Stimulated activated naive B cell treated with anti-CD40 and anti-IgM and Interleukin-4, amounts not matched to agents 10 μg/mL and 1 μg/mL and 100 μg/mL, for 72 hours (primary cell): ENCODE data around the gene ATP7B.
"Not testable (repeated sequence)": the region's sequence is repeated elsewhere in the genome, so short reads cannot be mapped to it uniquely, and the experiment has no call there.

Experiments used
- ATAC-seq, 2 donors: fragments of 150-1000 bp; cut with Tn5 transposase; replicated peaks; 2 replicates each; pipeline ENCODE4 v1.10.0; 2021; ENCODE audit warnings: moderate library complexity in 1 of 2
- DNase-seq: peaks from one replicate; pipeline ENCODE4 v3.0.0; 2021
- H3K27ac Mint-ChIP-seq: one replicate; pipeline ENCODE4 v1.8.0; 2022; ENCODE audit warnings: mild to moderate bottlenecking, mixed read lengths
- H3K27me3 Mint-ChIP-seq, 2 donors: one replicate each; pipeline ENCODE4 v1.8.0; 2022; ENCODE audit warnings: mixed read lengths in 2 of 2
- H3K36me3 Mint-ChIP-seq, 2 donors: one replicate each; pipeline ENCODE4 v1.8.0; 2022; ENCODE audit warnings: mixed read lengths in 2 of 2, mild to moderate bottlenecking in 1 of 2
- H3K4me1 Mint-ChIP-seq, 2 donors: one replicate each; pipeline ENCODE4 v1.8.0; 2022; ENCODE audit warnings: mixed read lengths in 2 of 2, mild to moderate bottlenecking in 1 of 2
- H3K4me3 Mint-ChIP-seq, 2 donors: one replicate each; pipeline ENCODE4 v1.8.0; 2022; ENCODE audit warnings: mild to moderate bottlenecking in 2 of 2, mixed read lengths in 2 of 2, moderate library complexity in 1 of 2
- H3K9me3 Mint-ChIP-seq, 2 donors: one replicate each; pipeline ENCODE4 v1.8.0; 2022; ENCODE audit warnings: mixed read lengths in 2 of 2, mild to moderate bottlenecking in 1 of 2

The ATP7B gene

GRCh38 chr13:51921790-51922740, 89.2 kb downstream of the ATP7B start:
- DNase-seq (no peak), ATAC-seq (peak in 1 of 2 donors; percentile 43)
- H3K9me3 Mint-ChIP-seq = no peaks in the 10 kb centered on the region
- no peak overlapping the region for H3K4me3 Mint-ChIP-seq
- H3K27me3 Mint-ChIP-seq = peaks cover 22 to 28% of the 10 kb centered on the region in 2 donors
- H3K4me1 Mint-ChIP-seq = peaks cover 5 to 17% of the 10 kb centered on the region in 2 donors
- no peak overlapping the region for H3K27ac Mint-ChIP-seq
- no peaks in the 10 kb centered on the region for H3K36me3 Mint-ChIP-seq

DNA sequence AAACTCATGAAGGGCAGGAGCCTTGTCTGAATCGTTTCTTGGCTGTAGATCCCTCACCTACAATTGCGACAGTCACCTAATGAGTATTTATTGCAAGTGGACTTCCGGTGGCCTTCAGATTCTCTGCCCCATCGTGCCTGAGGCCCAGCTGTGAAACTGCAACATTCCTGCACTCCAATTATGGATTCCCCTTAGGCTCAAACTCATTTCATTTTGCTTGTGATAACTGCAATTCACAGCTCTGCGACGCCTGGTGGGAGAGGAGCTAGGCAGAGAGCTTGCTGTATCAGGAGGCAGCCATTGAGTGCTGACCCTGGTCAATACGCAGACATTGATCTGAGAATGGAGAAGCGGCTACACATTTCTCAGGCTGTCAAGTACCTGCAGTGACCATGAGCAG, 90.5 kb downstream of the ATP7B start:
- DNase-seq = no peak
- H3K9me3 Mint-ChIP-seq = no peaks in the 10 kb centered on the region
- no peak for ATAC-seq
- no peak overlapping the region for H3K4me3 Mint-ChIP-seq
- no peak overlapping the region for H3K27ac Mint-ChIP-seq
- H3K27me3 Mint-ChIP-seq = peaks cover 20 to 27% of the 10 kb centered on the region in 2 donors
- peaks cover 5 to 17% of the 10 kb centered on the region in 2 donors for H3K4me1 Mint-ChIP-seq
- H3K36me3 Mint-ChIP-seq = no peaks in the 10 kb centered on the region

DNA sequence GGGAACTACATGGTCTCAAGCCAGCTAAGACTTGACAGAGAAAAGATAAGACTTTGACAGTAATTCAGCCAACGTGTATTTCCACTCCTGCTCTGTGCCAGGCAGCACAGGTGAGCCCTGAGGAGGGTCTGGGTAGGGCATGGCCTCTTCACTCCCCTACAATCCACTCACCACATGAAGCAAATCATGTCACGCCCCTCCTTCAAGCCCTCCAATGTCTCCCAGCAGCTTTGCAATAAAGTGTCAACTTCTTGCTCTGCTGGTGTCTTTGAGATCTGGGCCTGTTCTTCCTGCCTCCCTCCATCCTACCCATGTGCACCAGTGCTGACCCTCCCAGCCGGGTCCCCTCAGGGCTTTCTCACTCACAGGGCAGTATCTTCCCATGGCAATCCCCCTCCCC, 91.0 kb downstream of the ATP7B start:
- Mint-ChIP-seq H3K36me3 (no peaks in the 10 kb centered on the region), H3K27ac (no peak overlapping the region), H3K4me3 (no peak overlapping the region), H3K9me3 (no peaks in the 10 kb centered on the region), H3K27me3 (peaks cover 15 to 22% of the 10 kb centered on the region in 2 donors), H3K4me1 (peaks cover 5 to 17% of the 10 kb centered on the region in 2 donors)
- DNase-seq (no peak), ATAC-seq (no peak)

DNA sequence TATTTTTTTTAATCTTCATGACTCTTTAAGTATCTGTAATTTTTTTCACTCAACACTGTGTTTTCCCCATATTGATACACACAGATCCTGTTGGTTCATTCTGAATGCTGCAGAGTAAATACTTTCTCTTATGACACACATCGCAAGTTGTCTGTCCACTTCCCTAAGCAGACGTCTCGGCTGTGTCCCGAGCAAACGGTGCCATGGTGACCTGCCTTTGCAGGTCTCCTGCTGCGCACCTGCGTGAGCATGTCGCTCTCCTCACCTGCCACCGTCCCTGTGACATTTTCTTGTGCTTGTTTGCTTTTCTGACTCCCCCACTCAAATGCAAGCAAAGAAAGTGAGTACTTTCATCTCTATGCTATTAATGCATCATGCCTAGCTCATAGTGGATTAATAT, 91.7 kb downstream of the ATP7B start:
- Mint-ChIP-seq H3K36me3 (no peaks in the 10 kb centered on the region), H3K9me3 (no peaks in the 10 kb centered on the region), H3K27me3 (peaks cover 11 to 19% of the 10 kb centered on the region in 2 donors), H3K4me1 (peaks cover 5 to 17% of the 10 kb centered on the region in 2 donors), H3K4me3 (no peak overlapping the region), H3K27ac (no peak overlapping the region)
- ATAC-seq (no peak), DNase-seq (no peak)

GRCh38 chr13:51916962-51917361, 94.3 kb downstream of the ATP7B start:
- Mint-ChIP-seq H3K4me3 (no peak overlapping the region), H3K27me3 (peaks cover 6 to 17% of the 10 kb centered on the region in 2 donors), H3K27ac (no peak overlapping the region), H3K9me3 (no peaks in the 10 kb centered on the region), H3K36me3 (no peaks in the 10 kb centered on the region), H3K4me1 (peaks cover 0 to 6% of the 10 kb centered on the region in 2 donors)
- no peak for DNase-seq
- ATAC-seq = no peak

- no peak overlapping the region for H3K27ac Mint-ChIP-seq
- DNase-seq (no peak), ATAC-seq (no peak)
- no peaks in the 10 kb centered on the region for H3K36me3 Mint-ChIP-seq
- H3K27me3 Mint-ChIP-seq = peaks cover 10 to 17% of the 10 kb centered on the region in 2 donors
- H3K9me3 Mint-ChIP-seq = no peaks in the 10 kb centered on the region
- no peak overlapping the region for H3K4me3 Mint-ChIP-seq
- peaks cover 0 to 7% of the 10 kb centered on the region in 2 donors for H3K4me1 Mint-ChIP-seq
These were observed 95.0 kb downstream of the ATP7B start for GRCh38 chr13:51916051-51916818.

GRCh38 chr13:51914137-51914493, 97.1 kb downstream of the ATP7B start:
- ATAC-seq (no peak), DNase-seq (no peak)
- H3K4me1 Mint-ChIP-seq = peaks cover 4 to 12% of the 10 kb centered on the region in 2 donors
- peaks cover 10 to 13% of the 10 kb centered on the region in 2 donors for H3K27me3 Mint-ChIP-seq
- H3K4me3 Mint-ChIP-seq = no peak overlapping the region
- H3K9me3 Mint-ChIP-seq = no peaks in the 10 kb centered on the region
- no peak overlapping the region for H3K27ac Mint-ChIP-seq
- no peaks in the 10 kb centered on the region for H3K36me3 Mint-ChIP-seq

DNA sequence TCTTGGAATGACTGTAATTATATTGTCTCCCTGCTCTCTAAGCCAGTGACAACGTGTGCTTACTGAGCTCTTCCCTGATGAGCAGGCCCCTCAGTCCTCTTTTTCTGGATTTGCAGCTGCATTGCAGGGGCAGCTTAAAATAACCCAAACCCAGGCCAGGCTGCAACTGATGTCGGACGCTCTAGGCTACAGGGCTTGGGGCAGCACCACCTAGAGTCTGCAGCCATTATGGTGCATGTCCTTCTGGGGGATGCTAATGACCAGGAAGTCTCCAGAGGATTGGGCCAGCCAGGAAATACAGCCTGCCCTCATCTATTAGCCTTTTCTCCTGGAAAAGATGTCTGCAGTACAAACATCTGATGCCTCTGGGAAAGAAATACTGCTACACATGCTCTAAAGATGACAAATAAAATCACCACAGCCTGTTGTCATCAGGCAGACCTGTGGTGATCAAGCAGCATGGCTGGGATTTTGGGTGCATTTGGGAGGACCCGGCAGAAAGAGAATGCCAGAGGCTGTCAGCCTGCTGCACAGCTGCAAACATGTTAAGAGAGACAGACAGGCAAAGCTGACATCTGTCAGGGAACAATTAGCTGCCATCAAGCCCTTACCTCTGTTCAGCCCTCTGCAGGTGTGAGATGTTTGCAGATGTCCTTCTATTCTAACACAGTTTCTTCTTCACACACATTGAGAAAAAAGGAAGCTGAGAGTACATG, 97.7 kb downstream of the ATP7B start:
- H3K27me3 Mint-ChIP-seq = peaks cover 10 to 13% of the 10 kb centered on the region in 2 donors
- ATAC-seq = no peak

GRCh38 chr13:51912511-51913225, 98.6 kb downstream of the ATP7B start:
- peaks cover 10 to 13% of the 10 kb centered on the region in 2 donors for H3K27me3 Mint-ChIP-seq
- H3K4me3 Mint-ChIP-seq = no peak overlapping the region
- ATAC-seq (peak in 1 of 2 donors; percentile 57), DNase-seq (no peak)
- H3K27ac Mint-ChIP-seq = no peak overlapping the region
- no peaks in the 10 kb centered on the region for H3K9me3 Mint-ChIP-seq
- peaks cover 6 to 12% of the 10 kb centered on the region in 2 donors for H3K4me1 Mint-ChIP-seq
- no peaks in the 10 kb centered on the region for H3K36me3 Mint-ChIP-seq

More for the DNA sequence above, 97.7 kb downstream of the ATP7B start:
- Mint-ChIP-seq H3K4me1 (peaks cover 6 to 12% of the 10 kb centered on the region in 2 donors), H3K27ac (no peak overlapping the region), H3K36me3 (no peaks in the 10 kb centered on the region), H3K4me3 (no peak overlapping the region), H3K9me3 (no peaks in the 10 kb centered on the region)
- DNase-seq = no peak

- Mint-ChIP-seq H3K27ac (peak overlapping the region; percentile 0), H3K4me3 (no peak overlapping the region), H3K27me3 (peaks cover 8 to 12% of the 10 kb centered on the region in 2 donors), H3K9me3 (no peaks in the 10 kb centered on the region), H3K36me3 (no peaks in the 10 kb centered on the region), H3K4me1 (peaks cover 6 to 14% of the 10 kb centered on the region in 2 donors)
- ATAC-seq (no peak), DNase-seq (no peak)
These were observed 99.2 kb downstream of the ATP7B start for GRCh38 chr13:51912091-51912490.

DNA sequence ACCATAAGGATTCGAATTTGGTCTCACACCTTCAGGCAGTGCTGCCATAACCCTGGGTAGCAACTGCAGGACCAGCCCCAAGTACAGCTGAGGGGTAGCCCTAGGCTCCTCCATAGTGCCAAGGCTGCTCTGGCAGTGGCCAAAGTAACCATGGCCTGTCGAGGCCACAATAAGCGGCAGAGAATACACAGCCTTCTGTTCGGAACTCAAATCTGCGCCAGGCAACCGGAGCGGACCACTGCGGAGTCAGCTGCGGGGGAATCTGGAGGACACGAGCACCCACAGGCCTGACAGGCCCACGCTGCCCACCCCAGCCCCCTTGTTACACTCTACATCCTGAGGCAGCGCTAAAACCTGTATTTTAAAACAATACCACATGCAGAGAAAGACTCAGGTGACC, 100.7 kb downstream of the ATP7B start:
- Mint-ChIP-seq H3K36me3 (no peaks in the 10 kb centered on the region), H3K4me1 (peaks cover 6 to 16% of the 10 kb centered on the region in 2 donors), H3K4me3 (no peak overlapping the region), H3K27ac (no peak overlapping the region), H3K9me3 (no peaks in the 10 kb centered on the region), H3K27me3 (peaks cover 5% of the 10 kb centered on the region in 2 donors)
- DNase-seq (no peak), ATAC-seq (no peak)

DNA sequence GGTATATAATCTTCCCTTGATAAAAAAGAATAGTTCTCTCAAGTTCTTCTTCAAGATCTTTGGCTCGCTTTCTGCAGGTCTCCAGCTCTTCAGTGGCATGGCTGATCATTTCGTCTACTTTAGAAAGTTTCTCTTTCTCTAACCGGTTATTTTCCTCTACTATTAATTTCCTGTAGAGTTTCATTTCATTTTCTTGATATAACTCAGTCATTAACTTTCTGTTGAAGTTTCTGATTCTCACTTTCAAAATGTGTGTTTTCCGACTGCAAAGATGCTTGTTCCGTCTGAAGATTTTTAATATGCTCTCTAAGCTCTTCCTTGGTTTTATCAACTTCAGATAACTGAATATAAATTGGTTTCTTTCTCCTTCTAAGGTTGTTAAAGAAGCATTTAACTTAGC, 102.0 kb downstream of the ATP7B start:
- not testable (repeated sequence) for H3K36me3 Mint-ChIP-seq, H3K27ac Mint-ChIP-seq, H3K9me3 Mint-ChIP-seq

GRCh38 chr13:51907040-51907732, 104.1 kb downstream of the ATP7B start:
- DNase-seq = no peak
- Mint-ChIP-seq H3K4me1 (peaks cover 6 to 12% of the 10 kb centered on the region in 2 donors), H3K9me3 (no peaks in the 10 kb centered on the region), H3K27ac (no peak overlapping the region), H3K27me3 (peaks cover 6 to 9% of the 10 kb centered on the region in 2 donors), H3K4me3 (no peak overlapping the region), H3K36me3 (no peaks in the 10 kb centered on the region)
- ATAC-seq = peak in 1 of 2 donors; percentile 43

More for the DNA sequence above, 102.0 kb downstream of the ATP7B start:
- H3K27me3 Mint-ChIP-seq, DNase-seq, ATAC-seq: not testable (repeated sequence)
- Mint-ChIP-seq H3K4me3 (peak overlapping the region in 1 of 2 donors; percentile 23), H3K4me1 (peaks cover 6 to 16% of the 10 kb centered on the region in 2 donors)
